GM18511 (cell line): Measurements from ENCODE around the gene TRIM5.
A peak's percentile ranks its signal among the peaks of the same experiment; 100 is the strongest.
"Not testable (repeated sequence)": the region's sequence is repeated elsewhere in the genome, so short reads cannot be mapped to it uniquely, and the experiment has no call there.

Experiments used
- ATAC-seq: cut with Tn5 transposase; IDR thresholded peaks from one replicate; pipeline ENCODE4 v1.9.1; 2021; ENCODE audit warnings: mild to moderate bottlenecking, moderate library complexity; ENCODE audit not compliant: unreplicated experiment

TRIM5 gene, protein sequence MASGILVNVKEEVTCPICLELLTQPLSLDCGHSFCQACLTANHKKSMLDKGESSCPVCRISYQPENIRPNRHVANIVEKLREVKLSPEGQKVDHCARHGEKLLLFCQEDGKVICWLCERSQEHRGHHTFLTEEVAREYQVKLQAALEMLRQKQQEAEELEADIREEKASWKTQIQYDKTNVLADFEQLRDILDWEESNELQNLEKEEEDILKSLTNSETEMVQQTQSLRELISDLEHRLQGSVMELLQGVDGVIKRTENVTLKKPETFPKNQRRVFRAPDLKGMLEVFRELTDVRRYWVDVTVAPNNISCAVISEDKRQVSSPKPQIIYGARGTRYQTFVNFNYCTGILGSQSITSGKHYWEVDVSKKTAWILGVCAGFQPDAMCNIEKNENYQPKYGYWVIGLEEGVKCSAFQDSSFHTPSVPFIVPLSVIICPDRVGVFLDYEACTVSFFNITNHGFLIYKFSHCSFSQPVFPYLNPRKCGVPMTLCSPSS

DNA sequence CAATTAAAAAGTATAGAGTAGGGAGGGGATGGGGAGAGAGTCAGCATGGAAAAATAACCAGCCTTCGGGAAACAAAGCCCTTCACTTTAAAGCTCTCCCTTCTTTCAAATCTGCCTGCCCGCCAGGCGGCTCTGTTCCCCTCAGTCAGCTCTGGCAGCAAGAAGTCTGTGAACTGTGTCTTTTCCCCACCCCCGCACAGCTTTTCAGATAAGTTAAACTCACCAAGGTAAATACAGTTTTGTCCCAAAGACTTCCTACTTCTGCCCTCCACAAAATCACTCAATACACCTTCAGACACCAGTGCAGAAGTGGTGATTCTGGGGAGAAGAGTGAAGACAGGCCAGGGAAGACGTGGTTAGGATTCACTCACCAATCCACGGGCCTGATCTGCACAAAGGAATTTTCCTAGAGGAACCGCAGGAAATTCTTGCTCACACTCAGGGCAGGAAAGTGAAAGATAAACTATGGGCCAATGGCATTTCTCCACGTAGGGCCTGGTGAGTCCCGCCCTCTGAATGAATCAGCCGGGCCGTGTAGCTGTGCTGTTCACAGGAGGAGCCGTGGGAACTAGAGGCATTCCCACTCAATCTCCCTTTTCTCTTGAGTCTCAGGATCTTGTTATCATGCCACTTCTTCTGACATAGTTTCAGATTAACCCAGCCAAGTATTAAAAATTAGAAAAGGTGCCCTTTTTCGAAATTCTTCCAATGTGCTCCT lies at the start of gene TRIM5:
TRIM5 (minus strand) TSS at position 429 of the 717 bp plus-strand sequence. CDS start 4,897 bp downstream, outside the sequence.
- ATAC-seq = peak; percentile 80

DNA sequence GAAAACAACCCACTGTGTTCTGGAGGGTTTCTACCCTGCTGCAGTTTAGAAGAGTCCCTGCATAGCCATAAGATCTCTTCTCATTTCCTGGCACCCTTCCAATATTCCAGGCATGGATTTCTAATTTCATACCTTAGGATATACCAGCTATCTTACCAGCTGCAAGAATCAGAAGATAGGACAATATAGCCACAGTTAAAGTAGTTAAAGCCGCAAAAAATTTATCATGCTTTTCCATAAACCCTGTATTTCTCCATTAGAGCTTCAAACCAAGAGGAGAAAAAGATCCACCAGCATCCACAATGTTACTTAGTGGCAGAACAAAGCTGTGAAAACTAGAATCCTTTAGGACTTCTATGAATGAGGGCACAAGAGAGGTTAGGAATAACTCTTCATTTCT lies 42.8 kb upstream of the TRIM5 start:
- no peak for ATAC-seq

DNA sequence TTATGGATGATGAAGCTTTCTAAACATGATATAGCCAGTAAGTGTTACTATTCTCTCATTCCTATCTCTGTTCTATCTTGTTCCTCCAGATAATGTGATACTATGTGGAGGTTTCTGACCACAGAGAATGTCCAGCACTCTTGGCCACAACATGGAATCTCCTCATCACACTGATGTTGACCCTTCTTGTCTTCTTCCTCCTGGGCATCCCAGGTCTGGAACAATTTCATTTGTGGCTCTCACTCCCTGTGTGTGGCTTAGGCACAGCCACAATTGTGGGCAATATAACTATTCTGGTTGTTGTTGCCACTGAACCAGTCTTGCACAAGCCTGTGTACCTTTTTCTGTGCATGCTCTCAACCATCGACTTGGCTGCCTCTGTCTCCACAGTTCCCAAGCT lies 41.5 kb upstream of the TRIM5 start:
- no peak for ATAC-seq

DNA sequence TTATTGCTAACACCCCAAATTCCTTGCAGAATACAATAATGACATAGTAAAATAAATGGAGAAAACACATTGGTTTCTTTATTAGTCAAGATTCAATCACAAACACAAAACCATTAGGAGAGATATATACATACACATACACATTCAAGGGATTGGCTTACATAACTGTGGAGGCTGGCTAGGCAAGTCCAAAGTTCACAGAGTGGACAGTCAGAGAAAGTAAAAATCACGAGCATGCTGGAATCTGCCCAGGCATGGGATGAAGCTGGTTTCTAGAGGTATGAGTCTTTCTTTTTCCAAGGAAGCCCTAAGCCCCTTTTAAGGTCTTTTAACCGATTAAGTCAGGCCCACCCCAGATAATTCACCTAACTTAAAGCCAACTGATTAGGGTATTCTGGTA lies 37.7 kb upstream of the TRIM5 start:
- no peak for ATAC-seq

DNA sequence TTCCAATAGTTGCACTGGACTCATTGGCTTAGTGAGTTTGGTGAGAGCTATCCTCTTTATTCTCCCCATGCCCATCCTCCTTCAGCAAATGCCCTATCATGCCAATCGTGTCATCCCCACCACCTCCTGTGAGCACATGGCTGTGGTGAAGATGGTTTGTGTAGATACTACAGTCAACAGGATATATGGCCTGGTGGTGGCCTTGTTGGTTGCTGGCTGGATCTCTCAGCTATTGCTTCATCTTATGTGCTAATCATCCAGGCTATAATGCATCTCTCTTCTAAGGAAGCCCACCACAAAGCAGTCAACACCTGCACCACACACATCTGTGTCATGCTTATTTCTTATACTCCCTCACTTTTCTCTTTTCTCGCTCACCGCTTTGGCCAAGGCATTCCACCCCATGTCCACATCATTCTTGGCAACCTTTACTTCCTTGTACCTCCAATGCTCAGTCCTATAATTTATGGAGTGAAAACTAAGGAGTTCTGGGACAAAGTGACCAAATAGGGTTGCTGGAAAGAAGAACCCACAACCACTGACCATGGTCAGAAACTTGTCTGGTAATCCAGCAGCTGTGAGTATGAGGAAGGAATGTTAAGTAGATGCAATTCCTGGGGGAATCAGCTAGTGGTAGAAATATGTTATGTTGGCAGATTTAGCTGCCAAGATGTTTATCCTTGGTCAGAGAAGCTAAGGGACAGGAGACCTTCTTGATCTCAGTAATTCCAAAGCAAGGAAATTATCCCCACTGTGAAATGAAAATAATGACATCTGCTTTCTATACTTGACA lies 35.0 kb upstream of the TRIM5 start:
- no peak for ATAC-seq

DNA sequence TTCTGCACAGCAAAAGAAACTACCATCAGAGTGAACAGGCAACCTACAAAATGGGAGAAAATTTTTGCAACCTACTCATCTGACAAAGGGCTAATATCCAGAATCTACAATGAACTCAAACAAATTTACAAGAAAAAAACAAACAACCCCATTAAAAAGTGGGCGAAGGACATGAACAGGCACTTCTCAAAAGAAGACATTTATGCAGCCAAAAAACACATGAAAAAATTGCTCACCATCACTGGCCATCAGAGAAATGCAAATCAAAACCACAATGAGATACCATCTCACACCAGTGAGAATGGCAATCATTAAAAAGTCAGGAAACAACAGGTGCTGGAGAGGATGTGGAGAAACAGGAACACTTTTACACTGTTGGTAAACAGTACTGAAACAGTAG lies 31.6 kb upstream of the TRIM5 start:
- ATAC-seq = not testable (repeated sequence)

DNA sequence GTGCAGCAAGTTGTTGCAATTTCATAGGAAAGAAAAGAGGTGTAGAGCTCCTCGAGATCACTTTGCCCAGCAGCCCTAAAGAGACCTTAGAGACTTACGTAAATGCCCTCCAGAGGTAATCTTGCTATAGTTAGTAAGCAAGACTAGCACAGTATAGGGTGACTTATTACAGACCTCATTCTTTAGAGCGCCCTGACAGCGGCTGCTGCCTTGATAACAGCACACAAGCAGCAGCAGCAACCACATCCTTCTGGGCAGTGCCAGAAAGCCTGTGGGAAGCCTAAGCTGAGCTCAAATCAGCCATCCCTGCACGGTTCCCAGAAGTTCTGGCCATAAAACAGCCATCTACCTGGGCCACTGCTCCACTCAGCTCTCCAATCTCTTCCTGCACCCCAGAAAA lies 28.8 kb upstream of the TRIM5 start:
- no peak for ATAC-seq

DNA sequence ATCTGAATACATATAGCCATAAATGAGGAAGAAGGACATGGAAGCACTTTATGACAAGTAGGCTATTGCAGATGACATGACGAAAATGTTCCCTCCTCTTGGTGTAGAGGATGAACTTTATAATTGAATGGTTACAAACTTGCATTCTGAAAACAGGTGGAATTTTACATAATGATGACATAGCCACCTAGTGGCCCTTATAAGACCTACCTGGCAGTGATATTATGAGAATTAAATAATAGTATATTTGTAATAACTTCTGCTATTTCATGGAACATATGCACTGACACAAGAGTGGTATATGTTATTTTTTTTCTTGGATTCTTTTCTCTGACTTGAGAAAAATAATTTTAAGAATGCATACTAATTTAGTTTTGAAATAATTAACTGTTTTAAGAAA lies 27.6 kb upstream of the TRIM5 start:
- ATAC-seq = peak; percentile 64

DNA sequence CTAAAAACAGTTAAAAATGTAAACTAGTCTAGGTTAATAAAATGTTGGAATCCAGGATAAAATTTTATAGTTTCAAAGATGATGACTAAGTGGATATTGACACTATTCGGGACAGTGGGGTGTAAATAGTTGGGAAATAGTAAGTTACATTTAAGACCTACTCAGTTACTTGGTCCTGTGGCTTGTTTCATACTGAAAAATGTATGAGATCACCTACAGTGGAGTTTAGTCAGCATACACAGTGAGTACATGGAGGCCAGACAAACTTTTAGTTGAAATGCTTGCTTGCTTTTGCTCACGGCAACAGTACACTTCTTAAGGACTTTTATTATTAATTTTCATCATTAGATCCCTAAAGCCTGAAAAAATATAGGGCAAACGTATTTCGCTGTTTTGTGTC lies 20.8 kb upstream of the TRIM5 start:
- no peak for ATAC-seq

DNA sequence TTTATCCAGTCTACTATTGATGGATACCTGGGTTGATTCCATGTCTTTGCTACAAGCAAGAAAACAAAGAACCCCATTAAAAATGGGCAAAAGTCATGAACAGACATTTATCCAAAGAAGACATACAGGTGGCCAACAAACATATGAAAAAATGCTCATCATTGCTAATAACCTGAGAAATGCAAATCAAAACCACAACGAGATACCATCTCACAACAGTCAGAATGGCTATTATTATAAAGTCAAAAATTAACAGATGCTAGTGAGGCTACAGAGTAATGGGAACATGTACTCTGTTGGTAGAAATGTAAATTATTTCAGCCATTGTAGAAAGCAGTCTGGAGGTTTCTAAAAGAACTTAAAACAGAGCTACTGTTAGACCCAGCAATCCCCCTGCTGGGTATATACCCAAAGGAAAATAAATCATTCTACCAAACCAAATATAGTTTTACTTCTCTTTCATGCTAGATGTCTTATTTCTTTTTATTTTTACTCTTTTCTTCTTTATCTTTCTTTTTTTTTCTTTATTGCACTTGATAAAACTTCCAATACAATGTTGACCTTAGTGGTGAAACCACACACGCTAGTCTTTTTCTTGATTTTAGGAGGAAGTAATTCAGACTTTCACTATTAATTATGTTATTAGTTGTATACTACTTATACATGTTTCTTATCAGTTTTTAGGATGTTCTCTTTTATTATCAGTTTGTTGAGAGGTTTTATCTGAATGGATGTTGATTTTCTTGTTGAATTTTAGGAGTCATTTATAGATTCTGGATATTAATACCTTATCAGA lies 19.1 kb upstream of the TRIM5 start:
- peak; percentile 77 for ATAC-seq

DNA sequence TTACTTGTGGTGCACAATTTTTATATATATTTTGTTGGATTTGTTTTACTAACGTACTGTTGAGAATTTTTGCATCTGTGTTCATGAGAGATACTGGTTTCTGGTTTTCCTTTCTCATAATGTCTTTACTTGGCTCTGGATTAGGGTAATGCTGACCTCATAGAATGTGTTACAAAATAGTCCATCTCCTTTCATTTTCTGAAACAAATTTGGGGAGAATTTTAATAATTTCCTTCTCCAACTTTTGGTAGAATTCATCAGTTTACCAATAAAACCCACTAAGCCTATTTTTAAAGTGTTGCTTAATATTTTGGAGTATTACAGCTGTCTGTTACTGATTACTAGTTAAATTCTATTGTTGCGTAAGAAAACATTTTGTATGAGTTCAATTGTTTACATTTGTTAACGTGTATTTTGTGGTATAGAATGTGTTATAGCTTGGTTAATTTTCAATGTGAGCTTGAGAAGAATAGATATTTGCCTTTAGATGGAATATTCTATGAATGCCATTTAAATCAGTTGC lies 16.2 kb upstream of the TRIM5 start:
- ATAC-seq = no peak

DNA sequence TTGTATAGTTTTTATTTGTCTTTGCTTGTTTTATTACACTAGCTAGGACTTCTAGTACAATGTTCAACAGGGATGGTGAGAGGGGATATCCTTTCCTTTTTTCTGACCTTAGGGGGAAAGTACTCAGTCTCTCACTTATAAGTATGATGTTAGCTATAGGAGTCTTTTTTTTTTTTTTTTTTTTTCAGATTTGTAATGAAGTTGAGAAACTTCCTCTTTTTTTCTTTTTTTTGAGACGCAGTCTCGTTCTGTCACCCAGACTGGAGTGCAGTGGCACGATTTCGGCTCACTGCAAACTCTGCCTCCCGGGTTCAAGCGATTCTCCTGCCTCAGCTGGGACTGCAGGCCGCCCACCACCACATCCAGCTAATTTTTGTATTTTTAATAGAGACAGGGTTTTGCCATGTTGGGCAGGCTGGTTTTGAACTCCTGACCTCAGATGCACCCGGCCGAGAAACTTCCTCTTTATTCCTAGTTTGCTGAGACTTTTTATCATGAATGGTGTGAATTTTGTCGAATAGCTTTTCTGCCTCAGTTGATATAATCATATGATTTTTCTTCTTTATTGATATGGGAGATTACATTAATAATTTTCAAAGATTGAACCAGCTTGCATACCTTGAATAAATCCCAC lies 15.7 kb upstream of the TRIM5 start:
- ATAC-seq = no peak

DNA sequence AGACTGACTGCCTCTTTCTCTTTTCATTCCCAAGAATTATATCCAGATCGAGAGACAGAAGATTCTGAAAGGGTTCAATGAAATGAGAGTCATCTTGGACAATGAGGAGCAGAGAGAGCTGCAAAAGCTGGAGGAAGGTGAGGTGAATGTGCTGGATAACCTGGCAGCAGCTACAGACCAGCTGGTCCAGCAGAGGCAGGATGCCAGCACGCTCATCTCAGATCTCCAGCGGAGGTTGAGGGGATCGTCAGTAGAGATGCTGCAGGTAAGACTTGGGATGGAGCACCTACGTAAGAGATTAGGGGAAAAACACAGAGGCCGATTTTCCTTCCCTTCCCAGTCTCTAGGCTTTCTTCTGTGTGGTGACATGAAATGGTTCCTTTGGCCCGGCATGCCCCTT lies 13.4 kb upstream of the TRIM5 start:
- ATAC-seq = no peak

DNA sequence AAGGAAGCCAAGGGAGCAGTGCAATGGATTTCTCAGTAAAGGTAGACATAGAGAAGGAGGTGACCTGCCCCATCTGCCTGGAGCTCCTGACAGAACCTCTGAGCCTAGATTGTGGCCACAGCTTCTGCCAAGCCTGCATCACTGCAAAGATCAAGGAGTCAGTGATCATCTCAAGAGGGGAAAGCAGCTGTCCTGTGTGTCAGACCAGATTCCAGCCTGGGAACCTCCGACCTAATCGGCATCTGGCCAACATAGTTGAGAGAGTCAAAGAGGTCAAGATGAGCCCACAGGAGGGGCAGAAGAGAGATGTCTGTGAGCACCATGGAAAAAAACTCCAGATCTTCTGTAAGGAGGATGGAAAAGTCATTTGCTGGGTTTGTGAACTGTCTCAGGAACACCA lies 11.3 kb upstream of the TRIM5 start:
- ATAC-seq = no peak

DNA sequence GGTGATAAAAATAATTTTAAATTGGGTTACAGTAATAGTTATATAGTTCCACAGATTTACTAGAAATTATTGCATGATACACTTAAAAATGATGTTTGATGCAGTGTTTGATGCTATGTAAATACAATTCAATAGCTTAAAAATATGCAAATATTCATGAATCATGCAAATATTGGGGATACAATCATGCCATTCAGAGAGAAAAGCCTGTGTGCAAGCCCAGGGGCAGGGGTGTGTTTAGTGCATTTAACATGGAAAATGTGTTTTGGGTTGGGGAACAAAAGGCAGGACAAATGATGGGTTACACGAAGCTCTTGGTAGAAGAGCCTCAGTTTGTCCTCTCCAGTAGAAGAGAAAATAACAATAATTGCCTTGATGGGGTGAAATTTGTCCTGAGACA lies 10.7 kb upstream of the TRIM5 start:
- no peak for ATAC-seq

DNA sequence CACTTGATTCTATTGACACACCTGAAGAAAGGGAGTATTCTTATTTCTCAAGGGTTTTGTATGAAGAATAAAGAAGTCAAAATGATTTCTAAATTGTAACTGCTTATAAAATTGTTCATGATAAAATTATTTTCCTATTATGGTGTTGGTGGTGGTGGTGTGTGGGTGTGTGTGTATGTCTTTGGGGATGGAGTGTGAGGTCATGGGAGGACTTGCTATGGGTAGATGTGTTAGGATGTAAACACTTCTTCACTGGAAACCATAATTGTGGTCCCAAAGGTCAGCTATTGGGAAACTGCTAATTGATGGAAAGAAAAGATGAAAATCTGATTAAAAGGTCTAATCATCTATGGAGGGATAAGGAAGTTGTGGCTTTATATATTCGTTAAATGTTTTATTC lies 9.8 kb upstream of the TRIM5 start:
- ATAC-seq = no peak

DNA sequence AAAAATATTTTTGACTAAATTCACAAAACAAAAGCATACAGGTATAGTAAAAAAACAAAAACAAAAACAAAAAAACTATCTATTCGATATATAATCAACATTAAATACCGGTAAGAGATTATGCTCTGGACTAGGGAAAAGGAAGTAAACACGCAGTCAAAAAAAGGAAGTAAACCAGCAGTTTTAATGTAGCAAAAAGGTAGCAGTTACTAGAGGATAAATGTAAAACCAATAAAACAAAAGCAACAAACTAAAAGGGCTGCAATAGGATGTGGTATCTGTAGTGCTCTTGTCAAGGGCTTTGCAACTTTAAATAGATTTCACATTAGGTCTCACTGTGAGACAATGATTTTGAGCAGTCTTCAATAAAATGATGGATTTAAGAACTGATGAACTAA lies 7.1 kb upstream of the TRIM5 start:
- ATAC-seq = no peak

DNA sequence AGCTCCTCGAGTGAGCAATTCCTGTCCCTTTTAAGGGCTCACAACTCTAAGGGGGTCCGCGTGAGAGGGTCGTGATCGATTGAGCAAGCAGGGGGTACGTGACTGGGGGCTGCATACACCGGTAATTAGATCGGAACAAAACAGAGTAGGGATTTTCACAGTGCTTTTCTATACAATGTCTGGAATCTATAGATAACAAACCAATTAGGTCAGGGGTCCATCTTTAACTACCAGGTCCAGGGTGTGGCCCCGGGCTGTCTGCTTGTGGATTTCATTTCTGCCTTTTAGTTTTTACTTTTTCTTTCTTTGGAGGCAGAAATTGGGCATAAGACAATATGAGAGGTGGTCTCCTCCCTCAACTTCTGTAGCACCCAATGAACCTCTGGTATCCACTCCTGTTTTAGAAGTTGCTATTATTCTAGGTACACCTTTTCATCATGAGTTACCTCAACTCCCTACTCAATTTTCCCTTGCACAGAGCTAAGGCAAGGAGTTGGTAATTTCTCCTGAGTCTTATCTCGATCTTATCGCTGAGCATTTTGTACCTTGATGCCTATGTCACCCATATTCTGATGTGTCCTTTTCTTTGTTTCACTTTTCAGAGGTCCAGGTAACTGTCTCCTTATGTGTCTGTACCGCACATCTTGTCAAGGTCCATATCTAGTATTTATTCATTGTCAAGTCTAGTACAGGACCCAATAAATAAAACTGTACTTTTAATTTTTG lies 6.5 kb upstream of the TRIM5 start:
- not testable (repeated sequence) for ATAC-seq

DNA sequence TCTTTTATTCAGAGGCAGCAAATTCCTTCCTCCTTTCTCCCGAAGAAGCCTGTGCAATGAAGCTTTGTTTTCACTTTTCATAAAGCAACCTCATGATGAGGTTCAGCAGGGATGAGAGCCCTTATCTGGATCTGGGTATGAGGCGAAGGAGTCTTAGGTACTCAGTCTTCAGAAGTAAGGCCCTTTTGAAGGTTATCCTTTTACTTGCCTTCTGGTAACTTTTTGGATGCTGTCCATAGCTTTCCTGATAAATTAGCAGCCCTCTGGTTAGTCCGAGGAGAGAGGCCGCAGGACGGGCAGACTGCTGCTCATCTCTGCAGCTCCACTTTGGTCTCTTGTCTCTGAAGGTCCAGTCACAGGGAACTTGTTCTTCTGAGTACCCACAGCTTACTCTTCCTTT lies 5.9 kb upstream of the TRIM5 start:
- no peak for ATAC-seq
